Fibroblast of lung (primary cell): ENCODE results near the gene VPS45. TPM values are rescaled to one million over a fixed set of nuclear protein-coding genes. Genes with fewer than 3 reads are reported as not detected.
A peak's percentile ranks its signal among the peaks of the same experiment; 100 is the strongest.

Experiments used
- DNase-seq, 2 donors: peaks; one replicate each; pipeline versions ENCODE4 v3.0.0 to v3.0.0-alpha.2; 2010; ENCODE audit warnings: low read depth in 2 of 2
- H2AFZ ChIP-seq: 2 replicates; pipeline ENCODE4 v1.5.1; 2012; ENCODE audit warnings: low read length, control low read depth, inconsistent platforms
- H3K27ac ChIP-seq: 2 replicates; pipeline ENCODE4 v1.5.1; 2011; ENCODE audit warnings: low read length, control low read depth; ENCODE audit not compliant: insufficient read depth
- H3K27me3 ChIP-seq: 2 replicates; pipeline ENCODE4 v1.5.1; 2011; ENCODE audit warnings: mild to moderate bottlenecking, low read length; ENCODE audit not compliant: control insufficient read depth, insufficient read depth
- H3K36me3 ChIP-seq: 2 replicates; pipeline ENCODE4 v1.5.1; 2011; ENCODE audit warnings: low read length; ENCODE audit not compliant: control insufficient read depth, insufficient read depth
- H3K4me1 ChIP-seq: 2 replicates; pipeline ENCODE4 v1.5.1; 2011; ENCODE audit warnings: low read length; ENCODE audit not compliant: control insufficient read depth, insufficient read depth; ENCODE audit errors: extremely low read depth
- H3K4me2 ChIP-seq: 2 replicates; pipeline ENCODE4 v1.5.1; 2011; ENCODE audit warnings: low read length, control low read depth; ENCODE audit not compliant: insufficient read depth; ENCODE audit errors: extremely low read depth
- H3K4me3 ChIP-seq, 4 experiments: fragments of 200-600 bp in 1 of 4; sonication (generic) in 1 of 4; replicated peaks in 1 of 4; 2 replicates each; pipeline ENCODE4 v1.5.1; 2011 to 2016; ENCODE audit warnings: low read length in 4 of 4, low read depth in 3 of 4, mild to moderate bottlenecking in 3 of 4, control low read depth in 2 of 4, inconsistent platforms in 1 of 4, mixed read lengths in 1 of 4; ENCODE audit not compliant: insufficient read depth in 1 of 4; ENCODE audit errors: control extremely low read depth in 1 of 4
- H3K79me2 ChIP-seq: 2 replicates; pipeline ENCODE4 v1.5.1; 2012; ENCODE audit warnings: mild to moderate bottlenecking, low read length, inconsistent platforms; ENCODE audit not compliant: control insufficient read depth, insufficient read depth
- H3K9ac ChIP-seq: 2 replicates; pipeline ENCODE4 v1.5.1; 2011; ENCODE audit warnings: mild to moderate bottlenecking, low read length, control low read depth; ENCODE audit not compliant: insufficient read depth
- H3K9me3 ChIP-seq: 2 replicates; pipeline ENCODE4 v1.5.1; 2012; ENCODE audit warnings: low read depth, low read length; ENCODE audit not compliant: control insufficient read depth, insufficient read depth
- H4K20me1 ChIP-seq: 2 replicates; pipeline ENCODE4 v1.5.1; 2011; ENCODE audit warnings: low read length; ENCODE audit not compliant: control insufficient read depth, insufficient read depth; ENCODE audit errors: extremely low read depth
- CTCF ChIP-seq, 2 donors: IDR thresholded peaks in 1 of 2; conservative IDR thresholded peaks in 1 of 2; 1 replicate in 1 of 2; 2 replicates in 1 of 2; pipeline ENCODE4 v1.5.1; 2011 to 2012; ENCODE audit warnings: low read length in 2 of 2, control low read depth in 1 of 2, inconsistent platforms in 1 of 2, low read depth in 1 of 2, mild to moderate bottlenecking in 1 of 2
- EZH2 ChIP-seq: IDR thresholded peaks from 2 replicates; pipeline ENCODE4 v1.5.1; 2012; ENCODE audit warnings: low read length, control low read depth, mild to moderate bottlenecking; ENCODE audit errors: missing control alignments
- polyA plus RNA-seq, 2 donors: library from polyadenylated mRNA; depleted of rRNA in 1 of 2; stranded (reverse) in 1 of 2; unstranded in 1 of 2; fragments of >200 nt; gene quantifications; 2 replicates each; pipeline ENCODE4 v1.2.1, GENCODE V29; 2011 to 2012; ENCODE audit warnings: missing spikeins in 1 of 2
- total RNA-seq: library from RNA; depleted of rRNA; stranded (reverse); fragments of >200 nt; gene quantifications from 2 replicates; pipeline ENCODE4 v1.2.1, GENCODE V29; 2014

Gene VPS45
- total and polyA plus RNA-seq, 2 donors (not counting 1 experiment from before 2014, with no cell fraction given) = 42.6 to 50.0 TPM

- Histone ChIP-seq H3K4me2 (peak overlapping the region; percentile 98), H3K36me3 (peaks cover 2% of the 10 kb centered on the region), H3K27me3 (no peaks in the 10 kb centered on the region), H4K20me1 (no peaks in the 10 kb centered on the region), H3K9ac (peak overlapping the region; percentile 83), H3K4me1 (peaks cover 7% of the 10 kb centered on the region), H2AFZ (peak overlapping the region; percentile 99), H3K79me2 (peaks cover 12% of the 10 kb centered on the region), H3K9me3 (no peaks in the 10 kb centered on the region), H3K4me3 (peak overlapping the region; percentile 48 to 97 (median 84)), H3K27ac (peak overlapping the region; percentile 91)
- TF ChIP-seq EZH2 = no peak
- TF ChIP-seq CTCF (conservative IDR thresholded peaks at IDR 0.05 in 1 of 2, IDR thresholded peaks at IDR 0.05 in 1 of 2; ENCODE audit: low read depth in 1 of 2, low read length in 2 of 2) = no peak
- no peak for DNase-seq
Measured at GRCh38 chr1:150066838-150067183, 765 bp upstream of the VPS45 start.

- no peak for TF ChIP-seq EZH2
- TF ChIP-seq CTCF (conservative IDR thresholded peaks at IDR 0.05 in 1 of 2, IDR thresholded peaks at IDR 0.05 in 1 of 2; ENCODE audit: low read depth in 1 of 2, low read length in 2 of 2) = no peak
- DNase-seq = no peak
- Histone ChIP-seq H3K9me3 (no peaks in the 10 kb centered on the region), H3K9ac (peak overlapping the region; percentile 83), H3K27ac (peak overlapping the region; percentile 91), H3K4me2 (peak overlapping the region; percentile 80), H3K79me2 (peaks cover 12% of the 10 kb centered on the region), H3K27me3 (no peaks in the 10 kb centered on the region), H4K20me1 (no peaks in the 10 kb centered on the region), H3K4me1 (peaks cover 4% of the 10 kb centered on the region), H3K4me3 (peak overlapping the region; percentile 48 to 97 (median 84)), H3K36me3 (peaks cover 2% of the 10 kb centered on the region), H2AFZ (peak overlapping the region; percentile 43)
Measured at GRCh38 chr1:150068109-150068435, 496 bp downstream of the VPS45 start.

- Histone ChIP-seq H3K27me3 (no peaks in the 10 kb centered on the region), H2AFZ (no peak overlapping the region), H3K36me3 (peaks cover 2% of the 10 kb centered on the region), H3K9ac (no peak overlapping the region), H4K20me1 (no peaks in the 10 kb centered on the region), H3K4me2 (no peak overlapping the region), H3K4me1 (peaks cover 4% of the 10 kb centered on the region), H3K27ac (no peak overlapping the region), H3K9me3 (no peaks in the 10 kb centered on the region), H3K4me3 (no peak overlapping the region), H3K79me2 (peaks cover 12% of the 10 kb centered on the region)
- DNase-seq = no peak
- no peak for TF ChIP-seq CTCF (conservative IDR thresholded peaks at IDR 0.05 in 1 of 2, IDR thresholded peaks at IDR 0.05 in 1 of 2; ENCODE audit: low read depth in 1 of 2, low read length in 2 of 2)
- TF ChIP-seq EZH2 = no peak
Measured at GRCh38 chr1:150069923-150070322, 2.3 kb downstream of the VPS45 start.
